ENCODE data around the gene SLC4A1AP. TPM values are rescaled to one million over a fixed set of nuclear protein-coding genes. Genes with fewer than 3 reads are reported as not detected.
A peak's percentile ranks its signal among the peaks of the same experiment; 100 is the strongest.

The SLC4A1AP gene
- polyA plus RNA-seq, 2 of the 4 experiments (the other 2 are of a cell fraction) = 32.6 to 33.0 TPM

DNA sequence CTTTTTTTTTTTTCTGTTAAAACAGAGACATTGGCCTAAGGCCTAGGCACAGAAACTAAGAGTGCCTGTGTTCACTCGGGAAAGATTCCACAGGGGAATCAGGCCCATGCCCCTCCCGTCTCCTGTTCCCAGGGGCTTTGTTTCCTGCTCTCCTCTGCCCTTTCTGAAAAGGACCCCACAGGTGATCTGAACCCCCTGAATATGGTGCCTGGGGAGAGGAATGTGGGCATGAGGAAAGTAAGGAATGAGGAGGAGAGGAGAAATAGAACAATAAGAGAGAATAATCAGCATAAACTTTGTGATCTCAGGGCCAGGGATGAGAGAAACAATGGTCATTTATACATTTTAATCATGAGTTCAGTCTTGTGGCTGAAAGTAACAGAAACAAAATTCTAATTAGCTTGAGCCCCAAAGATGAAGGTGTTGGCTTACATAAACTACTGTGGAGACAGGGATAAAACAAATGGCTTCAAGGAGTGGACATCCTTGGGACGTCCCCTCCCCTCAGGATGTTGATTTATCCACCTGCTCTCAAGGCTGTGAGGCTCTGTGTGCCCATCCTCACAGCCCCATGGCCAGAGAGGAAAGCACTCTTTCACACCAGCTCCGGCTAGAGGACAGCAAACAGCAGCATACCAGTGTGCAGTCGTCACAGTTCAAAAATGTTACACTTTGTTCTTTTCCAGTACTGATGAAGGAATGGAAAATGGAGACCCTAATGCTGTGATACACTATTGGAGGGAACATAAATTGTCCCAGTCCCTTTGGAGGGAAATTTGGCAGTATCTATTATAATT, 61.4 kb downstream of the SLC4A1AP start:
- ChIA-PET POLR2A (interaction anchor here (1.0 to 1.6 kb wide), 2 partner anchors 46 kb away, joined by 3 to 5 read pairs; partner anchors contain the start of gene MRPL33), CTCF (interaction anchor here (0.6 to 14.1 kb wide), 16 partner anchors 10 to 721 kb away, joined by 3 to 167 read pairs (median 5); no protein-coding TSS in a partner anchor)
- no peak for ATAC-seq
- TF ChIP-seq RAD21 (conservative IDR thresholded peaks at IDR 0.05 in 1 of 2, IDR thresholded peaks at IDR 0.05 in 1 of 2) (no peak), EP300 (IDR thresholded peaks at IDR 0.05) (no peak), EHMT2 (IDR thresholded peaks at IDR 0.05; ENCODE audit: low read depth) (no peak), ESRRA (IDR thresholded peaks at IDR 0.05; ENCODE audit: borderline replicate concordance, low read length) (no peak), ZSCAN20 (CRISPR knock-in tag; IDR thresholded peaks at IDR 0.05) (no peak), HDAC2 (IDR thresholded peaks at IDR 0.05) (no peak)
- TF ChIP-seq, protein P1, sequence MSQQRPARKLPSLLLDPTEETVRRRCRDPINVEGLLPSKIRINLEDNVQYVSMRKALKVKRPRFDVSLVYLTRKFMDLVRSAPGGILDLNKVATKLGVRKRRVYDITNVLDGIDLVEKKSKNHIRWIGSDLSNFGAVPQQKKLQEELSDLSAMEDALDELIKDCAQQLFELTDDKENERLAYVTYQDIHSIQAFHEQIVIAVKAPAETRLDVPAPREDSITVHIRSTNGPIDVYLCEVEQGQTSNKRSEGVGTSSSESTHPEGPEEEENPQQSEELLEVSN (IDR thresholded peaks at IDR 0.05; ENCODE audit: borderline replicate concordance, low read depth) = peak; percentile 35; the same call in 1 of the 2 replicates
- peak overlapping the region; percentile 75 for H3K4me2 ChIP-seq
- peak in 1 of 2 experiments; percentile 58 for DNase-seq (ENCODE audit: low read depth in 1 of 2, low spot score in 1 of 2)
- peaks cover 59% of the 10 kb centered on the region for H3K4me1 ChIP-seq
- H3K27ac ChIP-seq = peak overlapping the region; percentile 93 to 98
- H3K4me3 ChIP-seq = no peak overlapping the region
- H3K9me3 ChIP-seq = no peaks in the 10 kb centered on the region
- 46% methylated on average over 5 of the region's 5 CpGs for WGBS (ENCODE audit: missing lambda C conversion rate)
- FAIRE-seq = no peak

DNA sequence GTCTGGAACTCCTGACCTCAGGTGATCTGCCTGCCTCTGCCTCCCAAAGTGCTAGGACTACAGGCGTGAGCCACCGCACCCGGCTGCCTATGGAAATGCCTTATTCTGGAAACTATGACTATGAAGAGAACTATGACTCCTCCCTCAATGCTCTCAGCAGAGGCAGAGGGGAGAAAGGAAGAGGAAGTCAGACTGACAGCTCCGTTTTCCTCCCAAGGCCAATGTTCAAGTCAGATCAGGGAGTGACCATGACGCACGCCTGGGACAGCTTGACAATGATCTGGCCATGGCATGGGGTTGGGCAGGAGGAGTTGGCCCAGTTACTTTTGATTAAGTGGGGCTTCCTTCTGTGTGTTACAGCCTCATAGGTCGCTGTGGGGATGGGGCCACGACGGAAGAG, 63.6 kb downstream of the SLC4A1AP start:
- DNase-seq (ENCODE audit: low read depth in 1 of 2, low spot score in 1 of 2) (no peak), ATAC-seq (no peak), FAIRE-seq (no peak)
- no peak for TF ChIP-seq CBX2 (IDR thresholded peaks at IDR 0.05; ENCODE audit: borderline replicate concordance, low read depth)
- TF ChIP-seq, protein P2, sequence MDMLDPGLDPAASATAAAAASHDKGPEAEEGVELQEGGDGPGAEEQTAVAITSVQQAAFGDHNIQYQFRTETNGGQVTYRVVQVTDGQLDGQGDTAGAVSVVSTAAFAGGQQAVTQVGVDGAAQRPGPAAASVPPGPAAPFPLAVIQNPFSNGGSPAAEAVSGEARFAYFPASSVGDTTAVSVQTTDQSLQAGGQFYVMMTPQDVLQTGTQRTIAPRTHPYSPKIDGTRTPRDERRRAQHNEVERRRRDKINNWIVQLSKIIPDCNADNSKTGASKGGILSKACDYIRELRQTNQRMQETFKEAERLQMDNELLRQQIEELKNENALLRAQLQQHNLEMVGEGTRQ (IDR thresholded peaks at IDR 0.05) = no peak
- no peak for TF ChIP-seq MAFK (IDR thresholded peaks at IDR 0.05; ENCODE audit: partially characterized antibody)
- TF ChIP-seq, protein P3, sequence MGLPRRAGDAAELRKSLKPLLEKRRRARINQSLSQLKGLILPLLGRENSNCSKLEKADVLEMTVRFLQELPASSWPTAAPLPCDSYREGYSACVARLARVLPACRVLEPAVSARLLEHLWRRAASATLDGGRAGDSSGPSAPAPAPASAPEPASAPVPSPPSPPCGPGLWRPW (IDR thresholded peaks at IDR 0.05) = no peak
- TF ChIP-seq FOSL2 (IDR thresholded peaks at IDR 0.05) = no peak
- no peak for TF ChIP-seq FOSL2 (CRISPR knock-in tag; IDR thresholded peaks at IDR 0.05)
- no peak for TF ChIP-seq SMC3 (IDR thresholded peaks at IDR 0.05)
- H3K4me3 ChIP-seq = no peak overlapping the region
- H3K4me1 ChIP-seq = peaks cover 37% of the 10 kb centered on the region
- CTCF ChIA-PET = interaction anchor here (0.6 to 14.1 kb wide), 5 partner anchors 21 to 460 kb away, joined by 3 to 167 read pairs (median 4); no protein-coding TSS in a partner anchor
- no peak overlapping the region for H3K4me2 ChIP-seq
- POLR2A ChIA-PET = no interaction called here
- 92% methylated on average over 9 of the region's 9 CpGs for WGBS (ENCODE audit: missing lambda C conversion rate)
- no peaks in the 10 kb centered on the region for H3K9me3 ChIP-seq
- H3K27ac ChIP-seq = peak overlapping the region; percentile 38 to 98; a peak in 3 of 6 replicates

DNA sequence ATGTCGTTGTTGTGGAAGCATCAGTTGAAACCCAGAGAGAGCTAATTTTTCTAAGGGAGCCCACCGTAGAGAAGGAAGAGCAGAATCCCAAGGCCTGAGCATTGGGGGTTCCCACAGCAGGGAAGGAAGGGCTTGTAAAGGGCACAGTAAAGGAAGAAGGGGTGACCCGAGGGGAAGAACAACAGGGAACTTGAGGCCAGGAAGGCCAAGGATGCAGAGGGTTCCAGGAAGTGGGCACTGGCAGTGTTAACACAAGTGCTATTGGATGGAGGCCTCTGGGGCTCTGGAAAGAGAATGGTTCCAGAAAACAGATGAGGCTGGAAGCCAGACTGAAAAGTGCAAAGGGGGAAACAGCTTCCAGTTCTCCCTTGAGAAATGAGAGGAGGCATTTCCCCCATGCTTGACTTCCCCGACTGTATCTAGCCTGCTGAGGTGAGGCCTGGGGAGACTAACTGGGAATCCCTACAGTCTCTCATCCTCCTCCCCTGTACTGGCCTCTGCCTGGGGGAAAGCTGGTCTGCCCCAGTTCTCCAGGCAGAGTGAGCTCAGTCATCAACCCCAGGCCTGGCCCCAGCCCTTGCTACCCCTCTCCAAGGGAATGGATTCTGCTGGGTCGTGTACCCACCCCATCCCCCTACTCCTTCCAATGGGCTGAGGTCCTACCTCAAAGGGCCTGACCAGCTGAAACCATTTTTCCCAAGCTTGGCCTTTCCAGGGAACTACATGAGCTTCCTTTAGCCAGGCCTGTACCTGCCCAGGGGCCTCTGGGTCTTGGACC, 64.6 kb downstream of the SLC4A1AP start:
- TF ChIP-seq RCOR1 (IDR thresholded peaks at IDR 0.05; ENCODE audit: low read depth, low read length) = no peak
- TF ChIP-seq POLR2A (IDR thresholded peaks at IDR 0.05; ENCODE audit: low read length) = no peak
- no peak for TF ChIP-seq KDM1A (IDR thresholded peaks at IDR 0.05; ENCODE audit: low read depth)
- TF ChIP-seq, protein P4, sequence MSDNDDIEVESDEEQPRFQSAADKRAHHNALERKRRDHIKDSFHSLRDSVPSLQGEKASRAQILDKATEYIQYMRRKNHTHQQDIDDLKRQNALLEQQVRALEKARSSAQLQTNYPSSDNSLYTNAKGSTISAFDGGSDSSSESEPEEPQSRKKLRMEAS (IDR thresholded peaks at IDR 0.05) = no peak
- TF ChIP-seq RFX5 (IDR thresholded peaks at IDR 0.05) = no peak
- TF ChIP-seq POLR2AphosphoS2 (conservative IDR thresholded peaks at IDR 0.05; ENCODE audit: low read length) = no peak
- no peaks in the 10 kb centered on the region for H3K9me3 ChIP-seq
- WGBS (ENCODE audit: missing lambda C conversion rate) = 92% methylated on average over 5 of the region's 5 CpGs
- H3K27ac ChIP-seq = peak overlapping the region; percentile 46 to 54; a peak in 4 of 6 replicates
- no peak overlapping the region for H3K4me2 ChIP-seq
- H3K4me3 ChIP-seq = no peak overlapping the region
- FAIRE-seq = no peak
- ChIA-PET CTCF (interaction anchor here (0.8 to 14.1 kb wide), 5 partner anchors 9 to 668 kb away, joined by 3 to 167 read pairs (median 7); no protein-coding TSS in a partner anchor), POLR2A (no interaction called here)
- H3K4me1 ChIP-seq = peaks cover 32% of the 10 kb centered on the region
- no peak for ATAC-seq
- no peak for DNase-seq (ENCODE audit: low read depth in 1 of 2, low spot score in 1 of 2)
